MCF 10A (cell line): ENCODE results near the gene NUBP2. TPM values are rescaled to one million over a fixed set of nuclear protein-coding genes. Genes with fewer than 3 reads are reported as not detected.

ENCODE experiments used
- BruUV-seq: library from RNA; stranded (reverse); fragments of 400-500 nt; replicated peaks from 2 replicates; lab custom pipeline; 2021; lab: Mats Ljungman, UMichigan
- CTCF ChIA-PET: fragments of 300-600 bp; sonication (Branson Sonifier 250); formaldehyde crosslinking; extraction: SDS; loops from one replicate; lab custom pipeline; 2021; ENCODE audit warnings: antibody characterized with exemption, inconsistent platforms; lab: Yijun Ruan, JAX
- POLR2A ChIA-PET: fragments of 300-600, 350-650 bp; sonication (Branson Sonifier 250); formaldehyde crosslinking; extraction: SDS; loops from one replicate; lab custom pipeline; 2020; ENCODE audit warnings: antibody characterized with exemption, inconsistent platforms; lab: Yijun Ruan, JAX
- DNase-seq: peaks from one replicate; pipeline ENCODE4 v3.0.0-alpha.2; 2018; ENCODE audit not compliant: unreplicated experiment
- H3K27ac Mint-ChIP-seq: one replicate; pipeline ENCODE4 v1.8.0; 2022; ENCODE audit warnings: mild to moderate bottlenecking, low read depth, mixed read lengths; ENCODE audit not compliant: unreplicated experiment
- H3K27me3 Mint-ChIP-seq: one replicate; pipeline ENCODE4 v1.8.0; 2022; ENCODE audit warnings: mixed read lengths; ENCODE audit not compliant: insufficient read depth, unreplicated experiment
- H3K36me3 Mint-ChIP-seq: one replicate; pipeline ENCODE4 v1.8.0; 2022; ENCODE audit warnings: mild to moderate bottlenecking, moderate library complexity, mixed read lengths; ENCODE audit not compliant: insufficient read depth, unreplicated experiment
- H3K4me1 Mint-ChIP-seq: one replicate; pipeline ENCODE4 v1.8.0; 2022; ENCODE audit warnings: mixed read lengths; ENCODE audit not compliant: insufficient read depth, unreplicated experiment
- H3K4me3 Mint-ChIP-seq: one replicate; pipeline ENCODE4 v1.8.0; 2022; ENCODE audit warnings: mild to moderate bottlenecking, moderate library complexity, mixed read lengths; ENCODE audit not compliant: unreplicated experiment
- H3K9me3 Mint-ChIP-seq: one replicate; pipeline ENCODE4 v1.8.0; 2022; ENCODE audit warnings: mixed read lengths; ENCODE audit not compliant: unreplicated experiment
- intact Hi-C: fragments of 100-400 bp; cut with micrococcal nuclease; formaldehyde crosslinking; loops from 2 replicates; pipeline ENCODE4 v1.14.1; 2022
- total RNA-seq: library from RNA; stranded (reverse); gene quantifications from 2 replicates; pipeline ENCODE4 v1.2.3, GENCODE V29; 2022
- TF ChIP-seq, protein P1 (sequence below): fragments of 200-600 bp; IDR thresholded peaks from one replicate; pipeline ENCODE4 v1.8.0; 2022; ENCODE audit warnings: antibody characterized with exemption, mild to moderate bottlenecking; ENCODE audit not compliant: unreplicated experiment

NUBP2 gene
- total RNA-seq, 1 experiment from 2014 or later, result 71.3 TPM

DNA sequence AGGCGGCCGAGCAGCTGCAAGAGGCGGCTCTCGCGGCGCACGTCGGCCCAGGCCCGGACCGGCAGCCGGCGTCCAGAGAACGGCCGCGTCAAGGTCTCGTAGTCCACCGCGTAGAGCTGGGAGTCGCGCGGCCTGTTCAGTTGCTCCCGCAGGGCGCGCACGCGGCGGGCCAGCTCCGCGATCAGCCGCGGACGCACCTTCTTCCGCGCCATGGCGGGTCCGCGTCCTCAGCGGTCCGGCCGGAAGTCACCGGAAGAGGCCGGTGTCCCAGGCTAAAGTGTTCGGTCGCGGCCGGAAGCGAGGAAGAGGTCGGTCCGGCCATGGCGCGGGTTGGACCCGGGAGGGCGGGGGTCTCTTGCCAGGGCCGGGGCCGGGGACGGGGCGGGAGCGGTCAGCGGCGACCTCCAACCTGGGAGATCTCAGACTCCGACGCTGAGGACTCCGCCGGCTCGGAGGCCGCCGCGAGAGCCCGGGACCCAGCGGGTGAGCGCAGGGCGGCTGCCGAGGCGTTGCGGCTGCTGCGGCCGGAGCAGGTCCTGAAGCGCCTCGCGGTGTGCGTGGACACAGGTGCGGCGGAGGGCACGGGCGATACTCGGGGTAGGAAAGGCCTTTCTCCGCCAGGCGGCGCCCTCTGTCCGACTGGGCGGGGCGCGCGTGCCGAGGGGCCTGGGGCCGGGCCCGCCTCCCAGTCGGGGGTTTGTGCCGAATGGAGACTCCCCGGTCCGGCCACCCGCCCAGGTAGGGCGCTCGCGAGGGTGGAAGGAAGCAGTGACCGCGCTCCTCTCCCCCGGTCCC lies 9.7 kb upstream of the NUBP2 start, which contains the start of gene MRPS34:
MRPS34 (minus strand) TSS at position 227 of the 795 bp plus-strand sequence; CDS start at position 212, 15 bp downstream.
- peak within 1 kb of the TSS; percentile 80 for H3K4me3 Mint-ChIP-seq
- ChIA-PET POLR2A (interaction anchor here (0.6 to 7.7 kb wide), 24 partner anchors 9 to 909 kb away, joined by 3 to 137 read pairs (median 4); partner anchors contain the start of genes CRAMP1, FAHD1, HAGH and IFT140), CTCF (interaction anchor here (0.7 to 1.7 kb wide), 7 partner anchors 16 to 67 kb away, joined by 3 to 7 read pairs (median 3); partner anchors contain the start of gene MAPK8IP3)
- no peaks in the 10 kb centered on the region for H3K9me3 Mint-ChIP-seq
- peak within 1 kb of the TSS; percentile 80 for H3K27ac Mint-ChIP-seq
- BruUV-seq, result no TSS peak
- H3K27me3 Mint-ChIP-seq, result no peaks in the 10 kb centered on the region
- peaks cover 7% of the 10 kb centered on the region for H3K4me1 Mint-ChIP-seq
- TF ChIP-seq, protein P1, sequence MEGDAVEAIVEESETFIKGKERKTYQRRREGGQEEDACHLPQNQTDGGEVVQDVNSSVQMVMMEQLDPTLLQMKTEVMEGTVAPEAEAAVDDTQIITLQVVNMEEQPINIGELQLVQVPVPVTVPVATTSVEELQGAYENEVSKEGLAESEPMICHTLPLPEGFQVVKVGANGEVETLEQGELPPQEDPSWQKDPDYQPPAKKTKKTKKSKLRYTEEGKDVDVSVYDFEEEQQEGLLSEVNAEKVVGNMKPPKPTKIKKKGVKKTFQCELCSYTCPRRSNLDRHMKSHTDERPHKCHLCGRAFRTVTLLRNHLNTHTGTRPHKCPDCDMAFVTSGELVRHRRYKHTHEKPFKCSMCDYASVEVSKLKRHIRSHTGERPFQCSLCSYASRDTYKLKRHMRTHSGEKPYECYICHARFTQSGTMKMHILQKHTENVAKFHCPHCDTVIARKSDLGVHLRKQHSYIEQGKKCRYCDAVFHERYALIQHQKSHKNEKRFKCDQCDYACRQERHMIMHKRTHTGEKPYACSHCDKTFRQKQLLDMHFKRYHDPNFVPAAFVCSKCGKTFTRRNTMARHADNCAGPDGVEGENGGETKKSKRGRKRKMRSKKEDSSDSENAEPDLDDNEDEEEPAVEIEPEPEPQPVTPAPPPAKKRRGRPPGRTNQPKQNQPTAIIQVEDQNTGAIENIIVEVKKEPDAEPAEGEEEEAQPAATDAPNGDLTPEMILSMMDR, result peak; percentile 92
- DNase-seq, result peak; percentile 84
- intact Hi-C loops, result no loop called here
- H3K36me3 Mint-ChIP-seq, result peaks cover 58% of the 10 kb centered on the region

- Mint-ChIP-seq H3K36me3 (peaks cover 58% of the 10 kb centered on the region), H3K9me3 (no peaks in the 10 kb centered on the region), H3K27me3 (no peaks in the 10 kb centered on the region), H3K27ac (no peak overlapping the region), H3K4me1 (peaks cover 7% of the 10 kb centered on the region), H3K4me3 (peak overlapping the region; percentile 80)
- DNase-seq, result peak; percentile 20
- TF ChIP-seq, protein P1, result no peak
- no TSS peak for BruUV-seq
- ChIA-PET CTCF (interaction anchor here (0.7 to 1.7 kb wide), 6 partner anchors 9 to 68 kb away, joined by 3 to 7 read pairs (median 3); partner anchors contain the start of gene MAPK8IP3), POLR2A (interaction anchor here (0.7 to 7.7 kb wide), 12 partner anchors 8 to 235 kb away, joined by 3 to 137 read pairs (median 4); partner anchors contain the start of genes JPT2, MAPK8IP3, NUBP2 and RPS2)
- intact Hi-C loops, result no loop called here
Measured at GRCh38 chr16:1773703-1774447, 8.9 kb upstream of the NUBP2 start.

GRCh38 chr16:1774448-1774780 lies 8.3 kb upstream of the NUBP2 start:
- H3K4me3 Mint-ChIP-seq, result peak overlapping the region; percentile 80
- intact Hi-C loops, result no loop called here
- no peaks in the 10 kb centered on the region for H3K9me3 Mint-ChIP-seq
- BruUV-seq, result no TSS peak
- TF ChIP-seq, protein P1, result no peak
- peaks cover 7% of the 10 kb centered on the region for H3K4me1 Mint-ChIP-seq
- CTCF ChIA-PET, result interaction anchor here (1.0 to 1.7 kb wide), 5 partner anchors 21 to 68 kb away, joined by 3 to 7 read pairs (median 4); partner anchors contain the start of gene MAPK8IP3
- no peak overlapping the region for H3K27ac Mint-ChIP-seq
- no peaks in the 10 kb centered on the region for H3K27me3 Mint-ChIP-seq
- no peak for DNase-seq
- H3K36me3 Mint-ChIP-seq, result peaks cover 57% of the 10 kb centered on the region
- POLR2A ChIA-PET, result interaction anchor here (0.6 to 7.7 kb wide), 8 partner anchors 7 to 440 kb away, joined by 3 to 137 read pairs (median 4); partner anchors contain the start of genes NUBP2, PGP, RPS2 and SPSB3
